ENCODE data around the gene LYST. TPM values are rescaled to one million over a fixed set of nuclear protein-coding genes. Genes with fewer than 3 reads are reported as not detected.

LYST gene
- total and polyA plus RNA-seq, 2 of the 8 experiments (the other 6 are each of a cell fraction or from before 2014, with no cell fraction given): 0.29 to 0.58 TPM

GRCh38 chr1:235864469-235864868 is 2.2 kb downstream of the LYST start (continued):
- TF ChIP-seq RBBP5 (IDR thresholded peaks at IDR 0.05; ENCODE audit: borderline replicate concordance, low read depth, low read length) (no peak), SUZ12 (IDR thresholded peaks at IDR 0.05; ENCODE audit: low read length) (no peak), TAF1 (IDR thresholded peaks at IDR 0.05; ENCODE audit: low read depth, low read length) (no peak)

Measured in H1 (cell line).